Loucy (cell line): ENCODE data around the gene TMEM59L.
A peak's percentile ranks its signal among the peaks of the same experiment; 100 is the strongest.

Source experiments
- H2AFZ ChIP-seq: fragments of 200-600 bp; sonication (generic); 2 replicates; pipeline ENCODE4 v1.6.0; 2016; ENCODE audit warnings: antibody characterized with exemption, mild to moderate bottlenecking, low read length, moderate library complexity
- H3F3A ChIP-seq: fragments of 200-600 bp; 2 replicates; pipeline ENCODE4 v1.6.0; 2016; ENCODE audit warnings: antibody characterized with exemption, low read depth, mild to moderate bottlenecking
- H3K27me3 ChIP-seq: fragments of 200-600 bp; sonication (generic); 2 replicates; pipeline ENCODE4 v1.6.1; 2014; ENCODE audit warnings: low read length, mild to moderate bottlenecking; ENCODE audit not compliant: insufficient read depth, poor library complexity, severe bottlenecking
- H3K36me3 ChIP-seq: fragments of 200-600 bp; sonication (generic); 2 replicates; pipeline ENCODE4 v1.6.1; 2016; ENCODE audit warnings: low read length; ENCODE audit not compliant: insufficient read depth
- H3K4me1 ChIP-seq: fragments of 200-600 bp; sonication (generic); 2 replicates; pipeline ENCODE4 v1.5.1; 2014; ENCODE audit warnings: low read length, mild to moderate bottlenecking; ENCODE audit not compliant: insufficient read depth, poor library complexity, severe bottlenecking
- H3K4me2 ChIP-seq: fragments of 200-600 bp; sonication (generic); 2 replicates; pipeline ENCODE4 v1.6.0; 2014; ENCODE audit warnings: antibody characterized with exemption, low read length, low read depth, mild to moderate bottlenecking; ENCODE audit not compliant: poor library complexity, severe bottlenecking
- H3K4me3 ChIP-seq: fragments of 200-600 bp; sonication (generic); 2 replicates; pipeline ENCODE4 v1.5.1; 2014; ENCODE audit warnings: low read length, mild to moderate bottlenecking, mixed read lengths; ENCODE audit not compliant: poor library complexity, severe bottlenecking
- H3K79me2 ChIP-seq: fragments of 200-600 bp; sonication (generic); 2 replicates; pipeline ENCODE4 v1.6.1; 2014; ENCODE audit warnings: low read length; ENCODE audit not compliant: insufficient read depth
- H3K9ac ChIP-seq: fragments of 200-600 bp; sonication (generic); 2 replicates; pipeline ENCODE4 v1.6.0; 2014; ENCODE audit warnings: mild to moderate bottlenecking, low read depth, low read length, moderate library complexity; ENCODE audit not compliant: poor library complexity, severe bottlenecking
- H3K9me2 ChIP-seq: fragments of 200-600 bp; sonication (generic); replicated peaks from 2 replicates; pipeline ENCODE4 v1.6.1; 2016; ENCODE audit warnings: low read depth, low read length, mixed read lengths
- H3K9me3 ChIP-seq: fragments of 200-600 bp; sonication (generic); 2 replicates; pipeline ENCODE4 v1.6.1; 2014; ENCODE audit warnings: mild to moderate bottlenecking, antibody characterized with exemption, low read length, low read depth; ENCODE audit not compliant: insufficient read depth
- H4K20me1 ChIP-seq: fragments of 200-600 bp; sonication (generic); 2 replicates; pipeline ENCODE4 v1.6.0; 2014; ENCODE audit warnings: antibody characterized with exemption, low read length, mild to moderate bottlenecking; ENCODE audit not compliant: insufficient read depth, poor library complexity, severe bottlenecking
- CTCF ChIP-seq: fragments of 200-600 bp; sonication (generic); conservative IDR thresholded peaks from 2 replicates; pipeline ENCODE4 v1.5.1; 2014; ENCODE audit warnings: mild to moderate bottlenecking, antibody characterized with exemption, low read length
- EZH2phosphoT487 ChIP-seq: fragments of 200-600 bp; IDR thresholded peaks from 2 replicates; pipeline ENCODE4 v1.6.1; 2018; ENCODE audit warnings: antibody characterized with exemption, mild to moderate bottlenecking, moderate library complexity, borderline replicate concordance

Gene TMEM59L

DNA sequence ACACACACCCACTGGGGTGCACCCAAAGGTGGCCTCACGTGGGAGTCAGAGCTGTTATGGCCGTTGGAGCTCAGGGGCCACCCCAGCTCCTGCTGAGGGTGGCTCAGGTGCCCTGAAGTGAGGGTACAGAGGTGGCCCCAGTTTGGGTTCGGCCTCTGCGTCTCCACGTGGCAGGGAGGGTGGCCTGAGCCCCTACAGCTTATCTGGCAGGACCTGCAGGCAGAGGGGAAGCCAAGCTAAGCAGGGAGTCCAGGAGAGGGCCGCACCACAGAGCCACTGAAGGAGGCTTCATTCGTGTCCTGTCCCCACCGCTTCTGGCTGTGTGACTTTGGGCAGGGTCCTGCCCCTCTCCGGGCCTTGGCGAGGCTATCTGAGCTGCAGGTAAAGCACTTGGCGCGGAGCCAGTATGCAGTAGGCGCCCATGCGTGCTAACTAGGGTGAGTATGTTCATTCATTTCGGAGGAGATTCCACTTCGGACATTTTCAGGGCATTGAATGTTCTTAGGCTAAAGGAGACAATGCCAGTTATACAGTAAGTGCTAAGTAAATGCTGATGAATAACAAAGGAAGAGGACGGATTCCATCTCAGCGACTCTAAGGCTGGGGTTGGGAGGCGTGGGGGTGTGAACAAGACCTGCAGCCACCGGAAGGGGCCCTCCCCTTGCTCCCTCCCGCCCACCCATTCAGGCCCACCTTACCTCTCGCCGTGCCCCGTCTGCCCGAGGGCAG lies 19.1 kb upstream of the TMEM59L start:
- Histone ChIP-seq H4K20me1 (peaks cover 4% of the 10 kb centered on the region), H3K9ac (no peak overlapping the region), H3F3A (no peaks in the 10 kb centered on the region), H3K36me3 (no peaks in the 10 kb centered on the region), H3K9me3 (no peaks in the 10 kb centered on the region), H3K9me2 (no peaks in the 10 kb centered on the region), H3K27me3 (no peaks in the 10 kb centered on the region), H3K4me1 (peaks cover 10% of the 10 kb centered on the region), H3K79me2 (peaks cover 7% of the 10 kb centered on the region), H3K4me2 (peak overlapping the region; percentile 84), H3K4me3 (no peak overlapping the region), H2AFZ (no peak overlapping the region)
- TF ChIP-seq EZH2phosphoT487 = no peak
- no peak for TF ChIP-seq CTCF

DNA sequence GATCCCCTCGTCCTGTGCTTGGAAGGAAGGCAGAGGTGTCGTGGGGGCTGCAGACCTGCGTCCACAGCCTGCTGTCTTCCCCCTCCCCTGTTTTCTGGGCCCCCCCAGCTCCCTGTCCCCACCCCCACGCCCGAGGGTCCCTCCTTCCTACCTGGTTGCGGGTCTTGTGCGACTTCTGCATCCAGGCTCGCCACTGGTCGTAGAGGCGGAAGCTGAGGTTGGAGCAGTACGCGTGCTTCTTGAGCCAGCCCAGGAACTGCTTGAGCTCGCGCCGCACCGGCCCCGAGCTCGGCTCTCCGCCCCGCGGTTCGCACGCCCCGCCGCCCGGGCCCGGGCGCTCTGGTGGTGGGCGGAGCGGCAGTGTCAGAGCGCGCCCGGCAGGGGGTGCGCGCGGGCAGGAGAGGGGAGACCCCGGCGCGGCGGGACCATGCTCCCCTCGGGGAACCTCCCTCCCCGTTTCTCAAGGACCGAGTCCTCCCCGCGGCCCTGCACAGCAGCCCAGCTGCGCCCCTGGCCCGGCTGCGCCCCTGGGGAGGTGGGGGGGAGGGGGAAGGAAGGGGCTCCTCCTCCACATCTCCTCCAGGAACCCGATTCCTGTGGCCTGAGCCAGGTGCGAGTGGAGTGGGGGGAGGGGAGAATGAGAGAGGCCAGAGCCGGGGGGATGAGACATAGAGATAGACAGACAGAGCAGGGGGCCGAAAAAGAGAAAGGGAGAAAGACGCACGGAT lies 18.4 kb upstream of the TMEM59L start:
- H3K4me2 ChIP-seq = peak overlapping the region; percentile 84
- no peaks in the 10 kb centered on the region for H3K9me3 ChIP-seq
- no peaks in the 10 kb centered on the region for H3F3A ChIP-seq
- peak overlapping the region; percentile 62 for H3K9ac ChIP-seq
- peaks cover 10% of the 10 kb centered on the region for H3K4me1 ChIP-seq
- H3K9me2 ChIP-seq = no peaks in the 10 kb centered on the region
- no peaks in the 10 kb centered on the region for H3K27me3 ChIP-seq
- no peaks in the 10 kb centered on the region for H3K36me3 ChIP-seq
- peak overlapping the region; percentile 72 for H2AFZ ChIP-seq
- H3K4me3 ChIP-seq = peak overlapping the region; percentile 67
- TF ChIP-seq CTCF (peak; percentile 73), EZH2phosphoT487 (no peak)
- peaks cover 7% of the 10 kb centered on the region for H3K79me2 ChIP-seq
- H4K20me1 ChIP-seq = peaks cover 4% of the 10 kb centered on the region

GRCh38 chr19:18594824-18595373 lies 17.8 kb upstream of the TMEM59L start:
- TF ChIP-seq CTCF = no peak
- no peak for TF ChIP-seq EZH2phosphoT487
- no peaks in the 10 kb centered on the region for H3K27me3 ChIP-seq
- H3K79me2 ChIP-seq = peaks cover 4% of the 10 kb centered on the region
- peaks cover 6% of the 10 kb centered on the region for H3K4me1 ChIP-seq
- H2AFZ ChIP-seq = peak overlapping the region; percentile 72; the same call in 1 of the 2 replicates
- H3K9ac ChIP-seq = peak overlapping the region; percentile 62
- no peaks in the 10 kb centered on the region for H3K9me2 ChIP-seq
- H3F3A ChIP-seq = no peaks in the 10 kb centered on the region
- H3K36me3 ChIP-seq = no peaks in the 10 kb centered on the region
- H3K9me3 ChIP-seq = no peaks in the 10 kb centered on the region
- H3K4me2 ChIP-seq = peak overlapping the region; percentile 84
- peak overlapping the region; percentile 67 for H3K4me3 ChIP-seq
- no peaks in the 10 kb centered on the region for H4K20me1 ChIP-seq
